Type B pancreatic cell (in vitro differentiated cells): ENCODE results near the gene PRRT4. TPM values are rescaled to one million over a fixed set of nuclear protein-coding genes. Genes with fewer than 3 reads are reported as not detected.

Source experiments
- DNase-seq: peaks from one replicate; pipeline ENCODE4 v3.0.0; 2021; ENCODE audit warnings: mixed read lengths; ENCODE audit not compliant: unreplicated experiment; ENCODE audit errors: extremely low spot score
- H3K27ac Mint-ChIP-seq: 2 replicates; pipeline ENCODE4 v1.8.0; 2021; ENCODE audit warnings: mild to moderate bottlenecking, mixed read lengths
- H3K27me3 Mint-ChIP-seq: 2 replicates; pipeline ENCODE4 v1.8.0; 2021; ENCODE audit warnings: mixed read lengths
- H3K36me3 Mint-ChIP-seq: 2 replicates; pipeline ENCODE4 v1.8.0; 2021; ENCODE audit warnings: mixed read lengths
- H3K4me1 Mint-ChIP-seq: one replicate; pipeline ENCODE4 v1.8.0; 2021; ENCODE audit warnings: mixed read lengths; ENCODE audit not compliant: unreplicated experiment
- H3K4me3 Mint-ChIP-seq: 2 replicates; pipeline ENCODE4 v1.8.0; 2021; ENCODE audit warnings: mild to moderate bottlenecking, mixed read lengths
- H3K9me3 Mint-ChIP-seq: 2 replicates; pipeline ENCODE4 v1.8.0; 2021; ENCODE audit warnings: mixed read lengths
- total RNA-seq: library from RNA; stranded (reverse); gene quantifications from 2 replicates; pipeline ENCODE4 v1.2.1, GENCODE V29; 2021; ENCODE audit warnings: low replicate concordance
- TF ChIP-seq, protein P1 (sequence below): fragments of 200-600 bp; sonication (generic); conservative IDR thresholded peaks from 2 replicates; pipeline ENCODE4 v1.5.0; 2021; ENCODE audit warnings: antibody characterized with exemption, mild to moderate bottlenecking

The PRRT4 gene
- total RNA-seq, 1 donor from 2014 or later, result 7.0 TPM

DNA sequence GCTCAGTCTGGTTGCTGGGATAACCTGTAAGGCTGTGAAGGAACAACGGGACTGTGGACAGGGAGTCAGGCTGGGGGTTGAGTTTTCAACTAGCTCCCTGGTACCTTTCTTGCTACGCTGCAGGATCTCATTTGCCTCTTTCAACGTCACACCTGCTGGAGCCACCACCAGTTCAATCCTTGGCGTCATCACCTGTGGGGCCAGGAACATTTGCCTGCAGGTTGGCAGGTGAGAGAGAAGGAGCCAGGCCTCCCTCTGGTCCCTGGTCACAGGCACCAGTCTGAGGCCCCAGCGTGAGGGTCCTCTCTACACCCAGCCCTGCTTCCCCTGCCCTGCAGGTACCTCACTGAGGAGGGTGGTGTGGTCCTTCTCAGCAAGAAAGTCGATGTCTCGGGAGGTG, 38.5 kb upstream of the PRRT4 start:
- TF ChIP-seq, protein P1, sequence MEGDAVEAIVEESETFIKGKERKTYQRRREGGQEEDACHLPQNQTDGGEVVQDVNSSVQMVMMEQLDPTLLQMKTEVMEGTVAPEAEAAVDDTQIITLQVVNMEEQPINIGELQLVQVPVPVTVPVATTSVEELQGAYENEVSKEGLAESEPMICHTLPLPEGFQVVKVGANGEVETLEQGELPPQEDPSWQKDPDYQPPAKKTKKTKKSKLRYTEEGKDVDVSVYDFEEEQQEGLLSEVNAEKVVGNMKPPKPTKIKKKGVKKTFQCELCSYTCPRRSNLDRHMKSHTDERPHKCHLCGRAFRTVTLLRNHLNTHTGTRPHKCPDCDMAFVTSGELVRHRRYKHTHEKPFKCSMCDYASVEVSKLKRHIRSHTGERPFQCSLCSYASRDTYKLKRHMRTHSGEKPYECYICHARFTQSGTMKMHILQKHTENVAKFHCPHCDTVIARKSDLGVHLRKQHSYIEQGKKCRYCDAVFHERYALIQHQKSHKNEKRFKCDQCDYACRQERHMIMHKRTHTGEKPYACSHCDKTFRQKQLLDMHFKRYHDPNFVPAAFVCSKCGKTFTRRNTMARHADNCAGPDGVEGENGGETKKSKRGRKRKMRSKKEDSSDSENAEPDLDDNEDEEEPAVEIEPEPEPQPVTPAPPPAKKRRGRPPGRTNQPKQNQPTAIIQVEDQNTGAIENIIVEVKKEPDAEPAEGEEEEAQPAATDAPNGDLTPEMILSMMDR, result no peak
- Mint-ChIP-seq H3K4me1 (peaks cover 14% of the 10 kb centered on the region), H3K9me3 (no peaks in the 10 kb centered on the region), H3K27ac (no peak overlapping the region), H3K27me3 (no peaks in the 10 kb centered on the region), H3K36me3 (peaks cover 4% of the 10 kb centered on the region), H3K4me3 (no peak overlapping the region)
- DNase-seq, result no peak

DNA sequence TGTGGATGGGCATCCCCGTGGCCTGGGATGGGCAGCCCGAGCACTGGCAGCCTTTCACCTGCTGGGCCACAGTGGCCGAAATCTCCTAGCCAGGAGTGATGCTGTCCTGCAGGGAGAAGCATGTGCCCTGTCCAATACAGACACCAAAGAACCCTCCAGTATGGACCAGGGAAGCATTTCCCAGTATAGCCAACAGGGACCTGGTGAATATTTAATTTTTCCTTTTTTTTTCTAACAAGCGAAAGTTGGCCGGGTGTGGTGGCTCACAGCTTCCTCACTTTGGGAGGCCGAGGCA, 37.3 kb upstream of the PRRT4 start:
- TF ChIP-seq, protein P1, result peak; percentile 47
- Mint-ChIP-seq H3K9me3 (no peaks in the 10 kb centered on the region), H3K36me3 (peaks cover 4% of the 10 kb centered on the region), H3K27me3 (no peaks in the 10 kb centered on the region), H3K4me3 (no peak overlapping the region), H3K27ac (no peak overlapping the region), H3K4me1 (peaks cover 4% of the 10 kb centered on the region)
- no peak for DNase-seq

DNA sequence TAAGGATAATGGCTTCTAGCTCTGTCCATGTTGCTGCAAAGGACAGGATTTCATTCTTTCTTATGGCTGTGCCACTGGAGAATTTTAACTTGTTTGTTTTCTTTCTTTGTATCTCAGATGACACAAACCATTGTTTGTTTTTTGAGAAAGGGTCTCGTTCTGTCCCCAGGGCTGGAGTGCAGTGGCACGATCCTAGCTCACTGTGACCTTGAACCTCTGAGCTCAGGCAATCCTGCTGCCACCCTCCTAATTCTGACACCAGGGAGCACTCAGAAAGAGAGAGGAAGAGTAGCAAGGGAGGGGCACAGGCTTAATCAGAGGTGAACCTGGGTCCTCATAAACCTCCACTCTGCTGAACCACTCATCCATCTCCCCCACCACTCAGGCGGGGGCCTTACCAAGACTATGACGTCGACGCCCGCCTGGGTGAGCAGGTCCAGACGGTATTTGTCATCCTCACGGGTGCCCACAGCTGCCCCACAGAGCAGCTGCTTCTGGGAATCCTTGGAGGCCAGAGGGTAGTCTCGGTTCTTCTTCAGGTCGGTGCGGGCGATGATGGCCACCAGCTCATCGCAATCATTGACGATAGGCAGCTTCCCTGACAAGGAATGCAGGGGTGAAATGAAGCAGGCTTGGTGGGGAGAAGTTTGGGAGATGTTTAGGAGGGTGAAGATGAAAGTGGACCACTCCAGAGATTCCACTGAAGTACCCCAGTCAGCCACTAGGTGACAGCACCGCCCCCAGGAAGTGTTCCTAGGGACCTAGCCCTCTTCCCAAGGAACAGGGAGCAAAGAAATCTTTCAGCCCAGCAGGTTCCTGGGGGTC, 36.7 kb upstream of the PRRT4 start:
- Mint-ChIP-seq H3K27me3 (no peaks in the 10 kb centered on the region), H3K27ac (no peak overlapping the region), H3K36me3 (peaks cover 4% of the 10 kb centered on the region), H3K9me3 (no peaks in the 10 kb centered on the region), H3K4me3 (no peak overlapping the region), H3K4me1 (no peaks in the 10 kb centered on the region)
- DNase-seq, result no peak
- TF ChIP-seq, protein P1, result peak; percentile 89

DNA sequence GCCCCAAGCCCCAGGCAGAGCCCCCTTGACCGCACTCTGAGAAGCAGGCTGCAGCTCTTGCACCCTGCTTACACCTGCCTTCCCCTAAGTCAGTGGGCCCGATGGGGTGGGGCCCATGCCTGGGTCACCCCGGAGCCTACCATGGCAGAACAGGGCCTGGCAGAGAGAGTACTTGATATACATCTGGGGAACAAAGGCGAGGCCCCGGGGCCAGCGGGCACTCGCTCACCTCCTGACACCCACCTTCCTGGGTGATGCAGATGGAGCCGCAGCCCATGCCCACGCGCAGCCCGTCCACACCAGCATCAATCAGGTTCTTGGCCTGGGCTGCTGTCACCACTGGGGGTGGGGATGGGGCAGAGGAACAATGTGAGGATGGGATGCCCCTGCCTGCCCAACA, 34.9 kb upstream of the PRRT4 start:
- Mint-ChIP-seq H3K9me3 (no peaks in the 10 kb centered on the region), H3K36me3 (peaks cover 4% of the 10 kb centered on the region), H3K27ac (no peak overlapping the region), H3K4me3 (no peak overlapping the region), H3K27me3 (no peaks in the 10 kb centered on the region), H3K4me1 (no peaks in the 10 kb centered on the region)
- TF ChIP-seq, protein P1, result no peak
- no peak for DNase-seq

DNA sequence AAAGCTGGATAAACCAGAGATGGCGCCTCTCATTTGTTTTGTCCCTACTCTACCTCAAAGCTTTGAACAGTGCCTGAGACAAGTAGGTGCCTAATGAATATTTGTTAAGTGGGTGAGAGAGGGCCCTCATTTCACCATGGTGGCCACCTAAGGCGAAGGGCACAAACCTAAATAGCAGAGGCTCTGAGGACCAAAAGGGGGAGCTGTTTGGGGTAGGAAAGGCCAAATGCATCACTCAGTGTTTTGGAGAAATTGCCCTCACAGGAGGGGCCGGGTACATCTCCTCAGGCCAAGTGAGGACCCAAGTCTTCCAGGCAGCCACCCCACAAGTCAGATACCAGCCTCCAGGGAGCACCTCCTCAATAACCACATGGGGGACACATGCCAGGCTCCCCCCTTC, 34.3 kb upstream of the PRRT4 start:
- no peak for DNase-seq
- Mint-ChIP-seq H3K9me3 (no peaks in the 10 kb centered on the region), H3K27ac (no peak overlapping the region), H3K4me3 (no peak overlapping the region), H3K36me3 (peaks cover 4% of the 10 kb centered on the region), H3K4me1 (no peaks in the 10 kb centered on the region), H3K27me3 (no peaks in the 10 kb centered on the region)
- TF ChIP-seq, protein P1, result no peak
